H1 (cell line): ENCODE data around the gene ZBTB20. TPM values are rescaled to one million over a fixed set of nuclear protein-coding genes. Genes with fewer than 3 reads are reported as not detected.

Experiments used
- CTCF ChIA-PET: fragments of 300-600 bp; sonication (Branson Sonifier 250); formaldehyde crosslinking; loops from one replicate; lab custom pipeline; 2021; ENCODE audit not compliant: partially characterized antibody; lab: Charles Lee
- POLR2A ChIA-PET: fragments of 300-600 bp; sonication (Branson Sonifier 250); formaldehyde crosslinking; loops from one replicate; lab custom pipeline; 2021; ENCODE audit warnings: inconsistent platforms; ENCODE audit not compliant: partially characterized antibody; lab: Charles Lee
- DNase-seq, 2 experiments: peaks; one replicate each; pipeline versions ENCODE4 v3.0.0 to v3.0.0-alpha.2; 2010 to 2022; ENCODE audit warnings: low spot score in 2 of 2, low read depth in 1 of 2, mixed read lengths in 1 of 2
- FAIRE-seq: peaks from 2 replicates; lab custom pipeline; 2011; peaks lifted over from hg19 to GRCh38; lab: Jason Lieb, UNC
- H2AFZ ChIP-seq: 2 replicates; pipeline ENCODE4 v1.8.1; 2012; ENCODE audit warnings: low read length, inconsistent platforms
- H2AK5ac ChIP-seq: 2 replicates; pipeline ENCODE4 v1.6.1; 2013; ENCODE audit warnings: low read depth, low read length
- H2BK120ac ChIP-seq: replicated peaks from 2 replicates; pipeline ENCODE3; 2013; ENCODE audit warnings: low read depth, low read length, inconsistent platforms
- H2BK12ac ChIP-seq: 2 replicates; pipeline ENCODE4 v1.6.1; 2013; ENCODE audit warnings: low read depth, low read length
- H2BK15ac ChIP-seq: 2 replicates; pipeline ENCODE4 v1.6.1; 2013; ENCODE audit warnings: low read length
- H2BK20ac ChIP-seq: 2 replicates; pipeline ENCODE4 v1.6.1; 2013; ENCODE audit warnings: low read length
- H2BK5ac ChIP-seq: 2 replicates; pipeline ENCODE4 v1.6.1; 2013; ENCODE audit warnings: low read depth, low read length
- H3K14ac ChIP-seq: 2 replicates; pipeline ENCODE4 v1.6.1; 2013; ENCODE audit warnings: inconsistent platforms; ENCODE audit not compliant: insufficient read length
- H3K18ac ChIP-seq: 2 replicates; pipeline ENCODE4 v1.6.1; 2013; ENCODE audit warnings: low read length; ENCODE audit errors: extremely low read depth
- H3K23ac ChIP-seq: 2 replicates; pipeline ENCODE4 v1.6.1; 2013; ENCODE audit warnings: inconsistent platforms; ENCODE audit not compliant: insufficient read length
- H3K23me2 ChIP-seq: 2 replicates; pipeline ENCODE4 v1.6.1; 2013; ENCODE audit warnings: low read depth, low read length
- H3K27ac ChIP-seq: 2 replicates; pipeline ENCODE4 v1.6.1; 2011; ENCODE audit warnings: low read depth, low read length, inconsistent platforms
- H3K27me3 ChIP-seq, 4 experiments: replicated peaks in 1 of 4; 1 replicate in 1 of 4; 2 replicates in 3 of 4; pipeline versions ENCODE4 v1.6.1 to v1.8.1; 2011 to 2013; ENCODE audit warnings: low read length in 3 of 4, mild to moderate bottlenecking in 3 of 4, inconsistent platforms in 2 of 4, mixed read lengths in 2 of 4, moderate library complexity in 1 of 4; ENCODE audit not compliant: control insufficient read depth in 3 of 4, insufficient read depth in 3 of 4; ENCODE audit errors: extremely low read depth in 1 of 4
- H3K36me3 ChIP-seq, 4 experiments: 2 replicates each; pipeline versions ENCODE4 v1.6.1 to v1.8.1; 2011 to 2013; ENCODE audit warnings: mild to moderate bottlenecking in 4 of 4, low read length in 3 of 4, moderate library complexity in 2 of 4, control low read depth in 1 of 4, inconsistent platforms in 1 of 4; ENCODE audit not compliant: insufficient read depth in 4 of 4, control insufficient read depth in 2 of 4
- H3K4ac ChIP-seq: replicated peaks from 2 replicates; pipeline ENCODE3; 2013; ENCODE audit warnings: low read length, low read depth, mixed read lengths, inconsistent platforms; ENCODE audit not compliant: insufficient read length
- H3K4me1 ChIP-seq, 4 experiments: replicated peaks in 1 of 4; 1 replicate in 1 of 4; 2 replicates in 3 of 4; pipeline versions ENCODE4 v1.6.1 to v1.8.1; 2011 to 2013; ENCODE audit warnings: low read length in 3 of 4, inconsistent platforms in 2 of 4, mixed read lengths in 1 of 4; ENCODE audit not compliant: insufficient read depth in 4 of 4, control insufficient read depth in 3 of 4
- H3K4me2 ChIP-seq, 2 experiments: 2 replicates each; pipeline versions ENCODE4 v1.6.1 to v1.8.1; 2011 to 2013; ENCODE audit warnings: low read depth in 2 of 2, low read length in 2 of 2, control low read depth in 1 of 2, inconsistent platforms in 1 of 2, mild to moderate bottlenecking in 1 of 2; ENCODE audit not compliant: insufficient read depth in 1 of 2
- H3K4me3 ChIP-seq, 4 experiments: fragments of 200-600, 300-600 bp in 1 of 4; sonication (generic), shearing (Covaris generic), sonication (Bioruptor Twin) in 1 of 4; 2 replicates each; pipeline versions ENCODE4 v1.5.1 to v1.8.1; 2011 to 2016; ENCODE audit warnings: low read length in 4 of 4, low read depth in 3 of 4, control low read depth in 2 of 4, inconsistent platforms in 2 of 4, mild to moderate bottlenecking in 2 of 4, mixed read lengths in 1 of 4, moderate library complexity in 1 of 4; ENCODE audit not compliant: insufficient read depth in 2 of 4; ENCODE audit errors: extremely low read depth in 1 of 4
- H3K56ac ChIP-seq: replicated peaks from 2 replicates; pipeline ENCODE3; 2013; ENCODE audit warnings: low read depth, mild to moderate bottlenecking, mixed read lengths, low read length, inconsistent platforms; ENCODE audit not compliant: insufficient read length
- H3K79me1 ChIP-seq: 2 replicates; pipeline ENCODE4 v1.6.1; 2013; ENCODE audit warnings: low read depth, low read length, control low read depth
- H3K79me2 ChIP-seq, 2 experiments: 2 replicates each; pipeline versions ENCODE4 v1.6.1 to v1.8.1; 2012 to 2013; ENCODE audit warnings: low read length in 2 of 2, mild to moderate bottlenecking in 2 of 2, inconsistent platforms in 1 of 2; ENCODE audit not compliant: insufficient read depth in 2 of 2, control insufficient read depth in 1 of 2
- H3K9ac ChIP-seq, 4 experiments: replicated peaks in 1 of 4; 1 replicate in 1 of 4; 2 replicates in 3 of 4; pipeline versions ENCODE4 v1.6.1 to v1.8.1; 2011 to 2013; ENCODE audit warnings: low read depth in 3 of 4, low read length in 3 of 4, control low read depth in 2 of 4, mild to moderate bottlenecking in 2 of 4, moderate library complexity in 2 of 4, inconsistent platforms in 1 of 4; ENCODE audit errors: extremely low read depth in 1 of 4
- H3K9me3 ChIP-seq, 2 experiments: 2 replicates each; pipeline versions ENCODE4 v1.6.1 to v1.8.1; 2012 to 2013; ENCODE audit warnings: mild to moderate bottlenecking in 2 of 2, moderate library complexity in 2 of 2, control low read depth in 1 of 2, inconsistent platforms in 1 of 2, low read depth in 1 of 2, low read length in 1 of 2, mixed read lengths in 1 of 2; ENCODE audit not compliant: insufficient read depth in 2 of 2
- H4K20me1 ChIP-seq, 2 experiments: replicated peaks in 1 of 2; 2 replicates each; pipeline versions ENCODE3 to v1.8.1; 2011 to 2013; ENCODE audit warnings: inconsistent platforms in 2 of 2, low read length in 2 of 2, mild to moderate bottlenecking in 1 of 2; ENCODE audit not compliant: insufficient read depth in 2 of 2, control insufficient read depth in 1 of 2
- H4K5ac ChIP-seq: 2 replicates; pipeline ENCODE4 v1.6.1; 2013; ENCODE audit warnings: low read length, low read depth, mixed read lengths, inconsistent platforms; ENCODE audit not compliant: insufficient read length
- H4K8ac ChIP-seq: 2 replicates; pipeline ENCODE4 v1.8.0; 2013; ENCODE audit warnings: mild to moderate bottlenecking, moderate library complexity, low read length, inconsistent platforms; ENCODE audit not compliant: insufficient read depth; ENCODE audit errors: extremely low read depth
- H4K91ac ChIP-seq: replicated peaks from 2 replicates; pipeline ENCODE3; 2013; ENCODE audit warnings: low read length, mixed read lengths, inconsistent platforms; ENCODE audit not compliant: insufficient read length
- CTBP2 ChIP-seq: IDR thresholded peaks from 2 replicates; pipeline ENCODE4 v1.7.0; 2011; ENCODE audit warnings: borderline replicate concordance, mild to moderate bottlenecking, moderate library complexity, mixed read lengths, low read length; ENCODE audit not compliant: insufficient read depth, insufficient read length
- GTF2F1 ChIP-seq: IDR thresholded peaks from 2 replicates; pipeline ENCODE4 v1.6.1; 2012; ENCODE audit warnings: low read depth, low read length, improper control_type of control experiment, borderline replicate concordance
- KDM1A ChIP-seq: fragments of 200-600, 300-600 bp; sonication (generic); IDR thresholded peaks from 2 replicates; pipeline ENCODE4 v1.7.1; 2016; ENCODE audit warnings: mild to moderate bottlenecking, low read length, borderline replicate concordance
- RAD21 ChIP-seq, 2 experiments: IDR thresholded peaks in 1 of 2; conservative IDR thresholded peaks in 1 of 2; 2 replicates each; pipeline ENCODE4 v1.6.1; 2011; ENCODE audit warnings: low read depth in 2 of 2, low read length in 2 of 2, improper control_type of control experiment in 1 of 2, inconsistent platforms in 1 of 2, mild to moderate bottlenecking in 1 of 2, moderate library complexity in 1 of 2
- SIN3A ChIP-seq, 2 experiments: IDR thresholded peaks in 1 of 2; conservative IDR thresholded peaks in 1 of 2; 2 replicates each; pipeline ENCODE4 v1.6.1; 2011 to 2012; ENCODE audit warnings: low read length in 2 of 2, improper control_type of control experiment in 1 of 2, low read depth in 1 of 2, mild to moderate bottlenecking in 1 of 2
- SIRT6 ChIP-seq: IDR thresholded peaks from one replicate; pipeline ENCODE4 v1.7.1; 2012; ENCODE audit warnings: low read length, inconsistent platforms
- WGBS, 2 experiments: shearing (Covaris generic) in 1 of 2; methylation state at CpG; one replicate each; pipeline versions ENCODE4 v1.1.6 to v1.1.7; 2013 to 2015; ENCODE audit warnings: low lambda C conversion rate in 2 of 2, mixed read lengths in 2 of 2, inconsistent platforms in 1 of 2, low coverage in 1 of 2, missing lambda C conversion rate in 1 of 2; ENCODE audit not compliant: insufficient replicate concordance in 2 of 2, insufficient coverage in 1 of 2, insufficient read length in 1 of 2; ENCODE audit errors: extremely low coverage in 1 of 2, missing lambda C conversion rate in 1 of 2; 5-methylcytosine and 5-hydroxymethylcytosine counted together
- polyA plus RNA-seq, 7 experiments: library from polyadenylated mRNA; depleted of rRNA in 3 of 7; stranded (reverse) in 5 of 7; unstranded in 2 of 7; fragments of >200 nt in 5 of 7; fragments of 200-250 nt in 2 of 7; gene quantifications; 1 replicate in 5 of 7; 2 replicates in 1 of 7; 4 replicates in 1 of 7; pipeline versions ENCODE4 v1.2.1 to v1.2.3, GENCODE V29; 2011 to 2013; ENCODE audit warnings: missing spikeins in 2 of 7, mixed read lengths in 2 of 7
- total RNA-seq: library from RNA; stranded (reverse); fragmentation: NEBNext Ultra II Directional; extraction: Animal tissue kit (Norgen Biotek cat#: 25700); gene quantifications from 2 replicates; pipeline ENCODE4 v1.2.1, GENCODE V29; 2021

Gene ZBTB20
- total and polyA plus RNA-seq, 2 of the 8 experiments (the other 6 are each of a cell fraction or from before 2014, with no cell fraction given) = 0.35 to 1.3 TPM

DNA sequence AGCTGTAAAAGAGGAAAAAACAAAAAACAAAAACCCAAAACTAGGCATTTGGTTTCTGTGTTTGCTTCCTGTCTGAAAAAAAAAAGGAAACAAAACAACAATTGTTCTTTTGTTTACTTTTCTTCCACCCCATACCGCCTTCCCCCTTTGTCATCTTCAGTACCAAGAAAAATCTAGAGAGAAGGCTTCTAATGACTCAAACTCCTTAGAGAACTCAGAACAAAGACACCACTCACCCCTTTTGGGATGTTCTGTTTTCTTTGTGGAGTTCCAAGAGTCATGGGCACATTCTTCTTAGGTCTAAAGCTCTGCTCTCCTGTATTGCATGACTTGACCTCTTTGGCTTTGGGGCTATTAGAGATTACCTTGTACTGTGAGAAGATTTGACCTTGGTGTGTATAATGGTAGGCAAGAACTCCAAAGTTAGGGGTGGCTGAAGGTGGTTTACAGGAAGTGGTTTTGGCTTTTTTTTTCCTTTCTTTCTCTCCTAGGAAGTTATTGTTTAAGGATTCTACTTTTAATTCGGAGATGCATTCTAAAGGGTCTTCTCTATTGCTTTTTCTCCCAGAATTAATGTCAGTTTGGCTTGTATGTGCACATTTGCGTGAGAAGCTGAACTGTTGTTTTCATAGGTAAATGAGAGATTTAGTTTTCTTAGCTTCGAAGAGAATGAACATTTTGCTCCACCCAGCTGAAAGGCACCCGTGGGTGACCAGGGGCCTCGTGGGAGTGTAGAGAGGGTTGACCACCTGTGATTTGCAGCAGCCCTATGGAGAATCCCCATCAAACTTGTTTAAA is 39.5 kb upstream of the ZBTB20 start:
- peaks cover 9% of the 10 kb centered on the region in 2 experiments; a peak in 1 of 4 replicates for H3K9me3 ChIP-seq
- H4K20me1 ChIP-seq = no peaks in the 10 kb centered on the region
- H3K23me2 ChIP-seq = no peaks in the 10 kb centered on the region
- H2BK15ac ChIP-seq = no peak overlapping the region
- no peak overlapping the region for H4K5ac ChIP-seq
- H3K14ac ChIP-seq = no peak overlapping the region
- FAIRE-seq = no peak
- H3K79me1 ChIP-seq = no peaks in the 10 kb centered on the region
- H3K27me3 ChIP-seq = no peaks in the 10 kb centered on the region
- no peak overlapping the region for H2BK5ac ChIP-seq
- WGBS, 2 experiments = 81% methylated on average over 6 of the region's 6 CpGs; no CpG with 5 or more reads in 1 of the 2 experiments
- no peak overlapping the region for H3K18ac ChIP-seq
- H3K27ac ChIP-seq = no peak overlapping the region
- no peak overlapping the region for H3K4me3 ChIP-seq
- no peak overlapping the region for H2BK120ac ChIP-seq
- CTCF ChIA-PET = no interaction called here
- H3K36me3 ChIP-seq = no peaks in the 10 kb centered on the region; a peak in 1 of 8 replicates
- TF ChIP-seq SIN3A (conservative IDR thresholded peaks at IDR 0.05 in 1 of 2, IDR thresholded peaks at IDR 0.05 in 1 of 2; ENCODE audit: low read depth in 1 of 2, low read length in 2 of 2) (no peak), KDM1A (no peak), SIRT6 (no peak), RAD21 (IDR thresholded peaks at IDR 0.05 in 1 of 2, conservative IDR thresholded peaks at IDR 0.05 in 1 of 2; ENCODE audit: low read depth in 2 of 2, low read length in 2 of 2) (no peak), CTBP2 (no peak), GTF2F1 (no peak)
- TF ChIP-seq, all 59 proteins: peak for 0
- no peak overlapping the region for H4K91ac ChIP-seq
- H2BK12ac ChIP-seq = peak overlapping the region; percentile 60; the same call in 1 of the 2 replicates
- no peak for DNase-seq
- H3K56ac ChIP-seq = no peak overlapping the region
- POLR2A ChIA-PET = no interaction called here
- no peak overlapping the region for H4K8ac ChIP-seq
- no peak overlapping the region for H3K9ac ChIP-seq
- no peak overlapping the region for H3K23ac ChIP-seq
- H2AK5ac ChIP-seq = no peak overlapping the region
- H3K4me1 ChIP-seq = no peaks in the 10 kb centered on the region
- no peaks in the 10 kb centered on the region for H3K79me2 ChIP-seq
- no peak overlapping the region for H2BK20ac ChIP-seq
- peak overlapping the region; percentile 7; the same call in 1 of the 2 replicates for H2AFZ ChIP-seq
- H3K4ac ChIP-seq = no peak overlapping the region
- no peak overlapping the region for H3K4me2 ChIP-seq
